ENCODE measurements around the gene AADAT.

DNA sequence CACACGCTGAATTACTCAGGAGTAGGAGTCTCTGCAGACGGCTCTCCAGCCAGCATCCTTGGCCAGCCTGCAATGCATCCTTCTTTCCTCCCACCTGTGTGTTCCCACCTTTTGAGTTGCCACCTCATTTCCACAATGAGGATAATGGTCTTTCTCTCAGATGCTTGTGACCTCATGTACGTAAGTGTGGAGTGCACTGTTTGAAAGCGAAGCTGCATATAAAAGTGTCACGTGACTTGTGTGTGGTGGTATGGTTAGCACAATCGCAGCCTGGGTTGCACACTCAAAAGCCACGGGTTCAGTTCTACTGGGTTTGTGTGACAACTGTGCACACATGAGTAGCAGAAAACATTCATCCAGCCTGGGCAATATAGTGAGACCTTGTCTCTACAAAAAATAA, 51.5 kb downstream of the AADAT start:
- TF ChIP-seq, protein P1, sequence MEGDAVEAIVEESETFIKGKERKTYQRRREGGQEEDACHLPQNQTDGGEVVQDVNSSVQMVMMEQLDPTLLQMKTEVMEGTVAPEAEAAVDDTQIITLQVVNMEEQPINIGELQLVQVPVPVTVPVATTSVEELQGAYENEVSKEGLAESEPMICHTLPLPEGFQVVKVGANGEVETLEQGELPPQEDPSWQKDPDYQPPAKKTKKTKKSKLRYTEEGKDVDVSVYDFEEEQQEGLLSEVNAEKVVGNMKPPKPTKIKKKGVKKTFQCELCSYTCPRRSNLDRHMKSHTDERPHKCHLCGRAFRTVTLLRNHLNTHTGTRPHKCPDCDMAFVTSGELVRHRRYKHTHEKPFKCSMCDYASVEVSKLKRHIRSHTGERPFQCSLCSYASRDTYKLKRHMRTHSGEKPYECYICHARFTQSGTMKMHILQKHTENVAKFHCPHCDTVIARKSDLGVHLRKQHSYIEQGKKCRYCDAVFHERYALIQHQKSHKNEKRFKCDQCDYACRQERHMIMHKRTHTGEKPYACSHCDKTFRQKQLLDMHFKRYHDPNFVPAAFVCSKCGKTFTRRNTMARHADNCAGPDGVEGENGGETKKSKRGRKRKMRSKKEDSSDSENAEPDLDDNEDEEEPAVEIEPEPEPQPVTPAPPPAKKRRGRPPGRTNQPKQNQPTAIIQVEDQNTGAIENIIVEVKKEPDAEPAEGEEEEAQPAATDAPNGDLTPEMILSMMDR (IDR thresholded peaks at IDR 0.05): no peak
- no peak for TF ChIP-seq POLR2A (IDR thresholded peaks at IDR 0.05)
- TF ChIP-seq POLR2AphosphoS5 (IDR thresholded peaks at IDR 0.05): no peak
